HG03135 (cell line): ENCODE results near the gene PAM.
"Not testable (repeated sequence)": the region's sequence is repeated elsewhere in the genome, so short reads cannot be mapped to it uniquely, and the experiment has no call there.

ENCODE experiments used
- ATAC-seq: cut with Tn5 transposase; IDR thresholded peaks from one replicate; pipeline ENCODE4 v1.9.1; 2021; ENCODE audit warnings: mild to moderate bottlenecking, moderate library complexity; ENCODE audit not compliant: unreplicated experiment

The PAM gene

DNA sequence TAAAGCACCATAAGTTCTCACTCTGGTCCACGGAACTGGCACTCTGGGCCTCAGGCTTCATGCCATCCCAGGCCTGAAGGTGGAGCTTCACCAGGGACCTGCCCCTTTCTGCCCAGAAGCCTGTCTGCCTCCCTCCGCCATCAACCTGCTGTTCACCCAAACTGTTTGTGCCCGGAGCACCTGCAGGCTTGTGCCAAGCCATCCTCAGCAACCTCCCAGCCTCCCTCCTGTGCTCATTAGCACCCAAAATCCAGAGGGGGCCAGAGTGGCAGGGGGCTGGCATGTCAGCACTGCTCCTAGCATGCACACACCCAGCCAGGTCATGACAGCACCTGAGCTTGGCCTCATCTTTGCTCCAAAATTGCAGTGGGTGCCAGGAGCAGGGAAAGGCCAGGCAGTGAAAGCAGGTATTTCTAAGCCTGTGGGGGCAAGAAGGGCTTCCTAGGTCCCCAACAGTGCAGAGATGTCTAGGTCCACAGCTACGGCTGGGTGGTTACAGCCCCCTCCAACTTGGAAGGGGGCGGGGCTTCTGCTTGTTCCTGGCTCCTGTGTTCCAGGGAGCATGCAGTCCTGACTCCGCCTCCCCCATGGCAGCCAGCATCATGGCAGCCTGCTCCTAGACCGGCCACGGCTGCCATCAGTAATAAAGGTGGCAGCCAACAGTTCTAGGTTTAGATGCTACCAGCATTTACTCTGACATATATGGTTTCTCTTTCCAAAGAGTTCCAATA, 279.7 kb downstream of the PAM start:
- no peak for ATAC-seq

DNA sequence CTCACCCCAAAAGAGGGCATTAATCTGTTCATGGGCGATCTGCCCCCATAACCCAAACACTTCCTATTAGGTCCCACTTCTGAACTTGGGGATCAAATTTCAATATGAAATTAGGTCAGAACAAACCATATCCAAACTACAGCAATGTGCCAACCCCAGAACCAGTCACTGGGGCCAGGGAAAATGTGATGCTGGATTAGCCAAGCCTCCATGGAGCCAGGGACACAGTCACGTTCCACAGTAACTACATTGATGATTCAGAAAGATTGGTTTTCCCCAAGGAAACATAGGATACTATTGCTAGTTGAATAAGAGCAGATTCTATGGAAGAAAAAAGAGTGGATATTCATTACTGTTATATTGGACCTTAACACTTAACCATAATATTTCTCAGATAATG, 280.6 kb downstream of the PAM start:
- no peak for ATAC-seq

DNA sequence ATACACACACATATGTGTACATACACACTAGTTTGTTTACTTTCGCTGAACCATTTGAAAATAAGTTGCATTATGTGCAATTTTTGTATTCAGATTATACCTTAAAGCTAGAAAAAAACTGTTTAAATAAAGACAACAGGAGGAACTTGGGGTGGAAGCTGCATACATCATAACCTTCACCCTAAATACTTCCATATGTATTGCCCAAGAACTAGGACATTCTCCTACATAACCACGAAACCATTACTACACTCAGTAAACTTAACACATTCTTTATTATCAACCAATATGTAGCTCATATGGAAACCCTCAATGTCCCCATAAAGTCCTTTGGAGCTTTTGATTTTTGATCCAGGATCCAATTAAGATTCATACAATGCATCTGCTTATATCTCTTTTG, 281.5 kb downstream of the PAM start:
- no peak for ATAC-seq

DNA sequence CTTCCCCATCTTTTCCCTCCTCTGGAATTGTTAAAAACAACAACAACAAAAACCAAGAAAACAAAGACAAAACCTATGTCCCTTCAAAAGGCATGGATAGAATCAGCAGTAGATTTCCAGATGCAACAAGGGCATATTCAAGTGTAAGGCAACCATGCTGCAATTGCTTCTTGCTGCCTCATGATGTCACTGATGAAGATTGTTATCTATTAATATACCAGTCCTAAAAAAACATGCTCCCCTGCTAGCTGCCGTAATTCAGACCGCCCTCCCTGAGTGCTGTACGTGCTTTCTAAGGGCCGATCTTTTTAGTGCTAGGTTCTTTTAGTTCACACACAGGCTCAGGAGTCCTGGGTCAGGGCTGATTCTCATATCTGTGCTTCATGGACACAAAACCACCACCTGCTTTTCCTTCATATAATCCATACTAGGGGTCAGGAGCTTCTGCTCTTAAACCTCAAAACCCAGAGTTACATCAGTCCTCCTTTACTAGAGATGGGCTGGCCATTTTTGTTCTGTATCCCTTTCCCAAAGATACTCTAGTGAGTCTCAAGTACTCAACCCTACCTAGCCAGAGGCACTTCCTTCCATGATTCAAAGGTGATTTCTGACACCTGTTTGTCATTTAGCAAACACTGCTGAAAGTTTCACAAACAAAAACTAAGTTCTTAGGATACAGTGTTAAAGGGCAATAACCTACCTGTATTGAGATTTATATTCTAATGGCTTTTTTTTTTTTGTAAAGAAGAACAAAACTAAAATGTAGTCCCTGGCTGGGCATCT, 282.8 kb downstream of the PAM start:
- ATAC-seq, result no peak

DNA sequence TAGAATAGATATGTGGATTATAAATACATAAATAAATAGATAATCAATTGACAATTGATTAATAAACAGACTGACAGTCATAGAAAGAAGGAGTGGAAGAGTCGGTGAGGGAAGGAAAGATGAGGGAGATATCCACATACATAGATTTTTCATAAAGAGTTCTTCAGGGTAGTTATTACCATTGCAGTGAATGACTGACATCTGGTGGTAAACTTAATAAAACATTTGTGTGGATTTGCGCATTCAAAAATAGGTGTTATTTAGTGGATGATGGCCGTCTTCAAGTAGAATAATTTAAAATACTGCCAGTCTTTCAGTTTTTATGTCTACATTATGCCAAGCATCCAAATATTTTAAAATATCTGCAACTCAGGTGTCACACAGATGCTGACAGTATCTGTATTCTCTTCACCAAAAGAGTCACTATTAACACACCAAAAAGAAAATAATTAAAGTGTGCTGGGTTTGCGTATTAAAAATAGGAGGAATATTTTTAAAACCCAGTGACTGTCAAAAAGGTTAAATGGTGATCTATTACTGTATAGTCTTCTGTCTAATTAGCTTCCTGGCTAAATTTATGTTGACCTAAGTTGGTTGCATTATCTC, 286.1 kb downstream of the PAM start:
- no peak for ATAC-seq

DNA sequence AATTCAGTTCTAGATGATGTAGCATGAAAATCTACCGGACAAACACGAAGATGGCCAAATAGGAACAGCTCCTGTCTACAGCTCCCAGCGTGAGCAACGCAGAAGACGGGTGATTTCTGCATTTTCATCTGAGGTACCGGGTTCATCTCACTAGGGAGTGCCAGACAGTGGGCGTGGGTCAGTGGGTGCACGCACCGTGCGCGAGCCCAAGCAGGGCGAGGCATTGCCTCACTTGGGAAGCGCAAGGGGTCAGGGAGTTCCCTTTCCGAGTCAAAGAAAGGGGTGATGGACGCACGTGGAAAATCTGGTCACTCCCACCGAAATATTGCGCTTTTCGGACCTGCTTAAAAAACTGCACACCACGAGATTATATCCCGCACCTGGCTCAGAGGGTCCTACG, 291.6 kb downstream of the PAM start:
- not testable (repeated sequence) for ATAC-seq

DNA sequence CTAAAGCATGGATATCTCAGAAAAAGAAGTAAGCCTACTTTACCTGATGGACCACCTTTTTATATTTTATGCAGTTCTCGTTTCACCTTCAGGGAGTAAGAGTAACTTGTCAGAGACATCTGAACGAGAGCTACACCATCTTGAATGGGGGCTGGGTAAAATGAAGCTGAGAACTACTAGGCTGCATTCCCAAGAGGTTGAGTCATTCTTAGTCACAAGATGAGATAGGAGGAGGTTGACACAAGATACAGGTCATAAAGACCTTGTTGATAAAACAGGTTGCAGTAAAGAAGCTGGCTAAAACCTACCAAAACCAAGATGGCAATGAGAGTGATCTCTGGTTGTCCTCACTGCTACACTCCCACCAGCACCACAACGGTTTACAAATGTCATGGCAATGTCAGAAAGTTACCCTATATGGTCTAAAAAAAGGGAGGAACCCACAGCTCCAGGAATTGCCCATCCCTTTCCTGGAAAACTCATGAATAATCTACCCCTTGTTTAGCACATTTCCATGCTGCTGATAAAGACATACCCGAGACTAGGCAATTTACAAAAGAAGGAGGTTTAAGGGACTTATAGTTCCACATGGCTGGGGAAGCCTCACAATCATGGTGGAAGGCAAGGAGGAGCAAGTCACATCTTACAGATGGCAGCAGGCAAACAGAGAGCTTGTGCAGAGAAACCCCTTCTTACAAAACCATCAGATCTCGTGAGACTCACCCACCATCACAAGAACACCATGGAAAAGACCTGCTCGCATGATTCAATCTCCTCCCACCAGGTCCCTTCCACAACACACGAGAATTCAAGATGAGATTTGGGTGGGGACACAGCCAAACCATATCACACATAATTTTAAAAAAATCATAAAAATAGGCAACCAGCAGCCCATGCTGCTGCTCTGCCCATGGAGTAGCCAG, 302.4 kb downstream of the PAM start:
- no peak for ATAC-seq

DNA sequence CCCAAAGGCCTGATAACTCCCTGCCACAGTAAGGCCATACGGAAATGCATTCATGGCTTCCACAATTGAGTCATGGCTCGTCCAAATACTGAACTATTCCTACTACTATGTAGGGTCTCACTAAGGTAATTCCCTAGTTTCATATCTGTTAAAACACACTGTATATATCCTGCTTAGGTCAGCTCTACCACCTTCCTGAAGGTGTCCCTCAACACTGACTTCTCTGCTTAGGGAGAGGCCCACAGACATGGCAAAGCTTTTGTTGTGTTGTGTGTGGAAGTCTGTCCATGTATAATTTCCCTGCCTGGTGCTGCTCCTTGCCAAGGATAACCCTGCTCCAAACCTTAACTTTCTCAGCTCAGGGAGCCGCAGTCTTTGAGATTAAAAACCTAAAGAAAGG, 304.4 kb downstream of the PAM start:
- ATAC-seq, result no peak

DNA sequence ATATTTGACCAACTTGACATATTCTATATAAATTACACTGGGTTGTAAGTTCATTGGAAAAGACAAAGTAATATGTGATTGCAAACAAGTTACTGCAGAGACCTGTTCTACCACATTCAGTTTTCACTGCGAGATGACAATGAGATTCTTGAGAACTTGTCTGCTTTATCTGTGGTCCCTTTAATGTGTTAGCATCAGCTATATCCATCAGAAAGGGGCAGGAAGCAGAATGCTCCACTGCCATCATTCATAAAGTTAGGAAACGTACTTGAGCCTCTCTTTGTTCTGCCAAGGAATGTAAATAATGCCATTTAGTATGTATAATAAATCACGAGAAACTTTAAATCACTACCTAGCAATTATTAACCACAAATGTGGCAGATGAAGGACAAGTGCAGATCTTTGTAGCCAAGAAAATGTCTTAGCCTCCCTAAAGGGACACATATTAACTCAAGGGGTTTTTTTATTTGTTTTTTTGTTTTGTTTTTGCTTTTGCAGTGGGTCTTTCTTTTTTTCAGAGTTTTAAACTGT, 305.4 kb downstream of the PAM start:
- ATAC-seq, result no peak

DNA sequence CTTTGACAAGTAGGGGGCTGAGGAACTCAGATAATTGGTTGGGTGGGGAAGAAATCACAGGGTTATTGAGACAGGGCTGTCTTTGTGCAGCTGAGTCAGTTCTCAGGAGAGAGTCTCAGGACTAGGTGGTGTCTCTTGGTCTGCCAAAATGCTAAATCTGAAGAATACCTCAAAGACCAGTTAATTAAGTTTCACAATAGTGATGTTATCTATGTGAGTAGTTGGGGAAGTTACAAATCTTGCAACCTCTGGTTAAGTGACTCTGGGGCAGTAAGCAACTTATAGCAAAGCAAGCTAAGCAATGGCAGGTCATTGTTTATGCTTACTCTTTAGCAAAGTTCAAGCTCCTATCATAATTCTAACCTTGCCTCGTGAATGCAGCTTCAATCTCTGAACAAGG, 311.2 kb downstream of the PAM start:
- ATAC-seq, result no peak

DNA sequence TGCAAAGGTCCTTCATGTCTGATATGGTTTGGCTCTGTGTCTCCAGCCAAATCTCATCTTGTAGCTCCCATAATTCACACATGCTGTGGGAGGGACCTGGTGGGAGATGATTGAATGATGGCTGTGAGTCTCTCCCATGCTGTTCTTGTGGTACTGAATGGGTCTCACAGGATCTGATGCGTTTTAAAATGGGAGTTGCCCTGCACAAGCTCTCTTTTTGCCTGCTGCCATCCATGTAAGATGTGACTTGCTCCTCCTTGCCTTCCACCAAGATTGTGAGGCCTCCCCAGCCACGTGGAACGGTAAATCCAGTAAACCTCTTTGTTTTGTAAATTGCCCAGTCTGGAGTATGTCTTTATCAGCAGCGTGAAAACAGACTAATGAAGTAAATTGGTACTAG, 318.4 kb downstream of the PAM start:
- ATAC-seq, result not testable (repeated sequence)

DNA sequence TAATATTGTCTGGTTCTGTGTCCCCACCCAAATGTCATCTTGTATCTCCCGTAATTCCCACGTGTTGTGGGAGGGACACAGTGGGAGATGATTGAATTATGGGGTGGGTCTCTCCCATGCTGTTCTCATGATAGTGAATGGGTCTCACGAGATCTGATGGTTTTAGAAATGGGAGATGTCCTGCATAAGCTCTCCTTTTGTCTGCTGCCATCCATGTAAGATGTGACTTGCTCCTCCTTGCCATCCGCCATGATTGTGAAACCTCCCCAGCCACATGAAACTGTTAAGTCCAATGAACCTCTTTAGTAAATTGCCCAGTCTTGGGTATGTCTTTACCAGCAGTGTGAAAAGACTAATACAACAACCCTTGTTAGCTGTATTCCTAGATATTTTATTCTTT, 320.3 kb downstream of the PAM start:
- no peak for ATAC-seq
